Neutrophil (primary cell): ENCODE measurements around the gene KIF6.

Experiments
- H3K27ac ChIP-seq: fragments of 200-600 bp; sonication (generic); 2 replicates; pipeline ENCODE4 v1.5.1; 2016; ENCODE audit warnings: mild to moderate bottlenecking, moderate library complexity
- H3K27me3 ChIP-seq: fragments of 200-600 bp; sonication (generic); 2 replicates; pipeline ENCODE4 v1.6.0; 2016; ENCODE audit warnings: mild to moderate bottlenecking
- H3K36me3 ChIP-seq: fragments of 200-600 bp; sonication (generic); 2 replicates; pipeline ENCODE4 v1.5.1; 2017
- H3K4me1 ChIP-seq, 2 experiments: fragments of 200-600 bp in 1 of 2; sonication (generic) in 1 of 2; 1 replicate in 1 of 2; 2 replicates in 1 of 2; pipeline versions ENCODE4 v1.5.1 to v1.6.1; 2013 to 2016; ENCODE audit warnings: low read depth in 1 of 2, low read length in 1 of 2, mild to moderate bottlenecking in 1 of 2, moderate library complexity in 1 of 2; ENCODE audit not compliant: control insufficient read depth in 1 of 2, insufficient read depth in 1 of 2
- H3K4me3 ChIP-seq, 2 experiments: fragments of 200-600 bp in 1 of 2; sonication (generic) in 1 of 2; 1 replicate in 1 of 2; 2 replicates in 1 of 2; pipeline ENCODE4 v1.5.1; 2013 to 2016; ENCODE audit warnings: low read depth in 1 of 2, low read length in 1 of 2, mild to moderate bottlenecking in 1 of 2, moderate library complexity in 1 of 2
- H3K9me3 ChIP-seq: fragments of 200-600 bp; sonication (generic); 2 replicates; pipeline ENCODE4 v1.5.1; 2016
- TF ChIP-seq, protein P1 (sequence below): fragments of 200-600 bp; sonication (generic); IDR thresholded peaks from 2 replicates; pipeline ENCODE4 v1.5.1; 2016; ENCODE audit warnings: antibody characterized with exemption

Gene KIF6, protein sequence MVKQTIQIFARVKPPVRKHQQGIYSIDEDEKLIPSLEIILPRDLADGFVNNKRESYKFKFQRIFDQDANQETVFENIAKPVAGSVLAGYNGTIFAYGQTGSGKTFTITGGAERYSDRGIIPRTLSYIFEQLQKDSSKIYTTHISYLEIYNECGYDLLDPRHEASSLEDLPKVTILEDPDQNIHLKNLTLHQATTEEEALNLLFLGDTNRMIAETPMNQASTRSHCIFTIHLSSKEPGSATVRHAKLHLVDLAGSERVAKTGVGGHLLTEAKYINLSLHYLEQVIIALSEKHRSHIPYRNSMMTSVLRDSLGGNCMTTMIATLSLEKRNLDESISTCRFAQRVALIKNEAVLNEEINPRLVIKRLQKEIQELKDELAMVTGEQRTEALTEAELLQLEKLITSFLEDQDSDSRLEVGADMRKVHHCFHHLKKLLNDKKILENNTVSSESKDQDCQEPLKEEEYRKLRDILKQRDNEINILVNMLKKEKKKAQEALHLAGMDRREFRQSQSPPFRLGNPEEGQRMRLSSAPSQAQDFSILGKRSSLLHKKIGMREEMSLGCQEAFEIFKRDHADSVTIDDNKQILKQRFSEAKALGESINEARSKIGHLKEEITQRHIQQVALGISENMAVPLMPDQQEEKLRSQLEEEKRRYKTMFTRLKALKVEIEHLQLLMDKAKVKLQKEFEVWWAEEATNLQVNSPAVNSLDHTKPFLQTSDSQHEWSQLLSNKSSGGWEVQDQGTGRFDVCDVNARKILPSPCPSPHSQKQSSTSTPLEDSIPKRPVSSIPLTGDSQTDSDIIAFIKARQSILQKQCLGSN

GRCh38 chr6:39724787-39725631 is at the start of gene KIF6:
KIF6 (minus strand) TSS chr6:39725408; CDS start chr6:39725310, 98 bp downstream.
- H3K27me3 ChIP-seq = peaks cover 52% of the 10 kb centered on the region
- peak within 1 kb of the TSS; percentile 44 to 63 for H3K4me3 ChIP-seq
- no peak within 1 kb of the TSS for H3K27ac ChIP-seq
- no peaks in the 10 kb centered on the region for H3K36me3 ChIP-seq
- peaks cover 6 to 11% of the 10 kb centered on the region in 2 experiments for H3K4me1 ChIP-seq
- TF ChIP-seq, protein P1, sequence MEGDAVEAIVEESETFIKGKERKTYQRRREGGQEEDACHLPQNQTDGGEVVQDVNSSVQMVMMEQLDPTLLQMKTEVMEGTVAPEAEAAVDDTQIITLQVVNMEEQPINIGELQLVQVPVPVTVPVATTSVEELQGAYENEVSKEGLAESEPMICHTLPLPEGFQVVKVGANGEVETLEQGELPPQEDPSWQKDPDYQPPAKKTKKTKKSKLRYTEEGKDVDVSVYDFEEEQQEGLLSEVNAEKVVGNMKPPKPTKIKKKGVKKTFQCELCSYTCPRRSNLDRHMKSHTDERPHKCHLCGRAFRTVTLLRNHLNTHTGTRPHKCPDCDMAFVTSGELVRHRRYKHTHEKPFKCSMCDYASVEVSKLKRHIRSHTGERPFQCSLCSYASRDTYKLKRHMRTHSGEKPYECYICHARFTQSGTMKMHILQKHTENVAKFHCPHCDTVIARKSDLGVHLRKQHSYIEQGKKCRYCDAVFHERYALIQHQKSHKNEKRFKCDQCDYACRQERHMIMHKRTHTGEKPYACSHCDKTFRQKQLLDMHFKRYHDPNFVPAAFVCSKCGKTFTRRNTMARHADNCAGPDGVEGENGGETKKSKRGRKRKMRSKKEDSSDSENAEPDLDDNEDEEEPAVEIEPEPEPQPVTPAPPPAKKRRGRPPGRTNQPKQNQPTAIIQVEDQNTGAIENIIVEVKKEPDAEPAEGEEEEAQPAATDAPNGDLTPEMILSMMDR = no peak
- H3K9me3 ChIP-seq = no peaks in the 10 kb centered on the region

DNA sequence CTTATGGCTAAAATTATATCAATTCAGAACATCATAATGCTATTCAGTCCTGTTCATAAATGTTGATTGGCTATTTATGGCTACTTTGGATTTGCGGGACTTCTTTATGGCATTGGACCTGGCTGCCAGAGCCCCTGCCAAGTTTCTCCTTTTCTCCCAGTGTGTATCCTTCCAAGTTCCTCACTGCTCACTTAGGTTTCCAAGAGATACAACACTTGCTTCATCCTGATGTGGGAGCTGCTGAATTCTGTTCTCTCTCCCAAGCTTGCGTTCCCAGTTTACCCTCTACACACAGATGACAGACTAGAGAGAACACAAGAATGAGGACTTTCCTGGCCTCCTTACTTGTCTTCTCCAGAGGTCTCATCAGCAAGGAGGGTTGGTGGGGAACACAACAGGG is 48.6 kb upstream of the KIF6 start:
- Histone ChIP-seq H3K27me3 (peaks cover 8% of the 10 kb centered on the region), H3K4me1 (no peaks in the 10 kb centered on the region), H3K27ac (no peak overlapping the region), H3K36me3 (no peaks in the 10 kb centered on the region), H3K9me3 (no peaks in the 10 kb centered on the region), H3K4me3 (no peak overlapping the region)
- TF ChIP-seq, protein P1 = no peak

DNA sequence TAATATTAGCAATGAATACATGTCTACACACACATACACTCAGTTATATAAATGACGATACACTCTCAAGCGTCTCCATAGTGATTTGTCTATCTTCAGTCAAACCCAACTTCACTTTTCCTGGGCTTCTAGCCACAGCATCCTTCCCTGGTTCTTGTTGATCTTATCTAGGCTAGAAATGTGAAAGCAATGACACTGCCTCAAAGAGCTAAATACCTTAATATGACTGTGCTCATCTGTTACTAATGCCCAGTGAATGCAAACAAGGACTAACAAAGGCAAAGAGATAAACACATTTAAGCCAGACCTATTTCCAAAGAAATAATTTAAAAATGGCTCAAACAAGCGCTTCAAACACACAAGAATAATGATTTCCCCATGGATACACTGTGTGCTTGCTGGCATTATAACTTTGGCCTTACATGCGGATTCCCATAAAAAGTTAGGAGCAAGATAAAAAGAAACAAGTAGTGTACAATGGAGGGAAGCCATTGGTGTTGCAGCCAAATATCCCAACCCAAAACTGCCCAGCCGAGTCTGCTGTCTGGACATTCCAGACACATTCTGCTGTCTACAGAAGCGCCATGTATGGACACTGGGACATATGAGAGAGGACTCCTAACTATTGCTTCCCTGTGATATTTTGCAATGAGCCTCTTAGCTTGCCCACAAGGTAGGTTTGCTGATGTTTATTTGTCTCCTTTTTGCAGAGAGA is 47.5 kb upstream of the KIF6 start:
- H3K27me3 ChIP-seq = peaks cover 7% of the 10 kb centered on the region
- H3K9me3 ChIP-seq = no peaks in the 10 kb centered on the region
- no peaks in the 10 kb centered on the region for H3K36me3 ChIP-seq
- H3K4me1 ChIP-seq = no peaks in the 10 kb centered on the region
- H3K27ac ChIP-seq = no peak overlapping the region
- H3K4me3 ChIP-seq = no peak overlapping the region
- TF ChIP-seq, protein P1 = no peak

- H3K27me3 ChIP-seq = peaks cover 10% of the 10 kb centered on the region
- no peaks in the 10 kb centered on the region for H3K36me3 ChIP-seq
- H3K27ac ChIP-seq = no peak overlapping the region
- no peaks in the 10 kb centered on the region for H3K4me1 ChIP-seq
- TF ChIP-seq, protein P1 = no peak
- H3K4me3 ChIP-seq = no peak overlapping the region
- H3K9me3 ChIP-seq = no peaks in the 10 kb centered on the region
Measured at GRCh38 chr6:39770446-39770845, 45.2 kb upstream of the KIF6 start.

DNA sequence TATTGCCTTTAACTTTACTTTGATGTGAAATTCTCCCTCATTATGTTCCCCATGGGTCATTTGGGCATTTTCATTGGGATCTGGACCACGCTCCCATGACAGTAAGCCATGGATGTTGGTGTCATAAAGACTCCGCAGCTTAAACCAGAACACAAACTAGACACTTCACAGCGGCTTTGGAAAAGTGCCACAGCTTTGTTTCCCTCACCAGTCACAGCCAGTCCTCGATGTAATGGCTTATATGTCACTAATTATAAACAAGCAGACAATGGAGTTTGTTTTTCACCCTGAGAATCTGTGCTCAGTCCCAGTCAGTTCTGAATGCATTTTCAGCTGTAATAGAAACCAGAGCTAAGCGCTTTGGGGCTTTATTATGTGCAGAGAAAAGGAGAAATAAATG is 43.8 kb upstream of the KIF6 start:
- no peak overlapping the region for H3K27ac ChIP-seq
- H3K9me3 ChIP-seq = no peaks in the 10 kb centered on the region
- no peaks in the 10 kb centered on the region for H3K36me3 ChIP-seq
- H3K4me1 ChIP-seq = no peaks in the 10 kb centered on the region
- no peak overlapping the region for H3K4me3 ChIP-seq
- TF ChIP-seq, protein P1 = no peak
- peaks cover 15% of the 10 kb centered on the region for H3K27me3 ChIP-seq
